Neural cell (in vitro differentiated cells): ENCODE data around the gene AHRR. TPM values are rescaled to one million over a fixed set of nuclear protein-coding genes. Genes with fewer than 3 reads are reported as not detected.
"Not testable (repeated sequence)": the region's sequence is repeated elsewhere in the genome, so short reads cannot be mapped to it uniquely, and the experiment has no call there.

Source experiments
- H2AFZ ChIP-seq: fragments of 200-600, 300-800 bp; sonication (generic), shearing (Covaris generic); 2 replicates; pipeline ENCODE4 v1.6.0; 2014; ENCODE audit warnings: low read depth, mild to moderate bottlenecking, antibody characterized with exemption, low read length, moderate library complexity
- H3F3A ChIP-seq: fragments of 200-600 bp; shearing (Covaris generic); 2 replicates; pipeline ENCODE4 v1.6.1; 2016; ENCODE audit warnings: mild to moderate bottlenecking, moderate library complexity, mixed read lengths, antibody characterized with exemption, low read length; ENCODE audit not compliant: insufficient read depth, poor library complexity, severe bottlenecking
- H3K27ac ChIP-seq: fragments of 200-600, 300-800 bp; sonication (generic), shearing (Covaris generic); 2 replicates; pipeline ENCODE4 v1.5.1; 2014; ENCODE audit warnings: mild to moderate bottlenecking, low read length, moderate library complexity
- H3K27me3 ChIP-seq: fragments of 300-800, 200-600 bp; sonication (generic), shearing (Covaris generic); 2 replicates; pipeline ENCODE4 v1.6.0; 2014; ENCODE audit warnings: mild to moderate bottlenecking, low read depth, low read length, moderate library complexity; ENCODE audit not compliant: insufficient read depth
- H3K36me3 ChIP-seq: fragments of 300-800, 200-600 bp; sonication (generic), shearing (Covaris generic); 2 replicates; pipeline ENCODE4 v1.5.1; 2014; ENCODE audit warnings: mild to moderate bottlenecking, antibody characterized with exemption, low read length, moderate library complexity; ENCODE audit not compliant: insufficient read depth
- H3K4me2 ChIP-seq: fragments of 300-800, 200-600 bp; sonication (generic), shearing (Covaris generic); 2 replicates; pipeline ENCODE4 v1.6.0; 2014; ENCODE audit warnings: mild to moderate bottlenecking, low read length
- H3K4me3 ChIP-seq: fragments of 300-800, 200-600 bp; sonication (generic), shearing (Covaris generic); 2 replicates; pipeline ENCODE4 v1.5.1; 2014; ENCODE audit warnings: mild to moderate bottlenecking, low read length, moderate library complexity
- H3K79me2 ChIP-seq: fragments of 200-600 bp; shearing (Covaris generic); replicated peaks from 2 replicates; pipeline ENCODE4 v1.6.0; 2014; ENCODE audit warnings: mild to moderate bottlenecking, low read length, moderate library complexity; ENCODE audit not compliant: insufficient read depth
- H3K9ac ChIP-seq: fragments of 300-800, 200-600 bp; sonication (generic), shearing (Covaris generic); 2 replicates; pipeline ENCODE4 v1.6.1; 2016; ENCODE audit warnings: mild to moderate bottlenecking, low read length, mixed read lengths
- H3K9me2 ChIP-seq: fragments of 200-600 bp; shearing (Covaris generic); 2 replicates; pipeline ENCODE4 v1.6.1; 2016; ENCODE audit warnings: mild to moderate bottlenecking, low read length, mixed read lengths; ENCODE audit not compliant: insufficient read depth
- H3K9me3 ChIP-seq: fragments of 200-600, 300-800 bp; sonication (generic), shearing (Covaris generic); 2 replicates; pipeline ENCODE4 v1.6.1; 2016; ENCODE audit warnings: mild to moderate bottlenecking, mixed run types, low read length, moderate library complexity, mixed read lengths
- H4K20me1 ChIP-seq: fragments of 200-600 bp; shearing (Covaris generic); 2 replicates; pipeline ENCODE4 v1.6.1; 2016; ENCODE audit warnings: mild to moderate bottlenecking, mixed run types; ENCODE audit not compliant: insufficient read depth
- EP300 ChIP-seq: fragments of 450-650 bp; conservative IDR thresholded peaks from 2 replicates; pipeline ENCODE4 v1.6.1; 2014; ENCODE audit warnings: antibody characterized with exemption, mild to moderate bottlenecking, moderate library complexity; ENCODE audit not compliant: poor library complexity, severe bottlenecking
- EZH2 ChIP-seq: fragments of 200-600, 300-800 bp; shearing (Covaris generic), sonication (generic); IDR thresholded peaks from 2 replicates; pipeline ENCODE4 v1.6.1; 2014; ENCODE audit warnings: antibody characterized with exemption, low read length, borderline replicate concordance, mild to moderate bottlenecking; ENCODE audit not compliant: insufficient read depth, poor library complexity, severe bottlenecking
- POLR2AphosphoS5 ChIP-seq: IDR thresholded peaks from 2 replicates; pipeline ENCODE4 v1.6.1; 2012
- RAD21 ChIP-seq: fragments of 450-650 bp; conservative IDR thresholded peaks from 2 replicates; pipeline ENCODE4 v1.6.1; 2014; ENCODE audit warnings: antibody characterized with exemption, mild to moderate bottlenecking, moderate library complexity
- SMC3 ChIP-seq: fragments of 450-650 bp; conservative IDR thresholded peaks from 2 replicates; pipeline ENCODE4 v1.6.1; 2014; ENCODE audit warnings: antibody characterized with exemption, mild to moderate bottlenecking, moderate library complexity; ENCODE audit not compliant: poor library complexity
- TAF1 ChIP-seq: IDR thresholded peaks from 2 replicates; pipeline ENCODE4 v1.6.1; 2012; ENCODE audit warnings: low read depth
- polyA plus RNA-seq: library from polyadenylated mRNA; depleted of rRNA; stranded (reverse); fragments of >200 nt; gene quantifications from 2 replicates; pipeline ENCODE4 v1.2.3, GENCODE V29; 2014
- TF ChIP-seq, protein P1 (sequence below): fragments of 450-650 bp; IDR thresholded peaks from 2 replicates; pipeline ENCODE4 v1.5.1; 2014; ENCODE audit warnings: antibody characterized with exemption, mild to moderate bottlenecking, moderate library complexity; ENCODE audit not compliant: poor library complexity, severe bottlenecking
- TF ChIP-seq, protein P2 (sequence below): IDR thresholded peaks from 2 replicates; pipeline ENCODE4 v1.6.1; 2012; ENCODE audit warnings: borderline replicate concordance

AHRR gene
- polyA plus RNA-seq, 1 donor from 2014 or later: 0.26 TPM

DNA sequence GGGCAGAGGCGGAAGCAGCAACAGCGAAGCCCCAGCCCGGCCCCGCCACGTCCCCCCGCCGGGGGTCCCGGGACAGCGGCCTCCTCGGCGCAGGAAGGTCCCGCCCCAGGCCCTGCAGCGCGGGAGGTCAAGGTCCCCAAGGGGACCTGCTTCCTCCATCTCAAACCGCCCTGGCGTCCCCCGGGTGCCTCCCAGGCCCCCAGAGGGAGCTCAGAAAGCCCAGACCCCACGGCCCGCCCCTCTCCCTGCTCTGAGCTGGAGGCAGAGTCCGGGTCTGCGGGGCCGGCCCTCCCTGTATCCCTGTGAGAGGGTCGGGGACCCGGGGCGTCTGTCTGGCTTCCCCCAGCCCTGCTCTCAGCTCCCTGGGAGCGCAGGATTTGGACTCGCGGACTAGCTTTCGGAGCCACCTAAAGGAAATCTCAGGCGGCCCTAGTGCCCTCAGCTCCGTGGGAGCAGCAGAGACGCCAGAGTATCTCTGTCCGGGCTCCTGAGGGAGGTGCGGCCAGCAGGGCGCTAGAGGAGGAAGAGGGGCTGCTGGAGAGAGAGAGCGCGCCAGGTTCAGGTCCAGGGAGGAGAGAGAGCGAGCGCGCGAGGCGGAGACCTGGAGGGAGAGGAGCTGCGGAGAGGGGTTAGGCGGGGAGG, 152.2 kb downstream of the AHRR start:
- H3K4me3 ChIP-seq: peak overlapping the region; percentile 94
- H3K79me2 ChIP-seq: no peaks in the 10 kb centered on the region
- peak overlapping the region; percentile 68 for H3K27ac ChIP-seq
- H3K9ac ChIP-seq: peak overlapping the region; percentile 74
- H3K4me2 ChIP-seq: peak overlapping the region; percentile 76
- no peaks in the 10 kb centered on the region for H3F3A ChIP-seq
- H3K27me3 ChIP-seq: no peaks in the 10 kb centered on the region
- no peak overlapping the region for H2AFZ ChIP-seq
- H3K36me3 ChIP-seq: no peaks in the 10 kb centered on the region
- no peak for TF ChIP-seq POLR2AphosphoS5
- peak; percentile 8 for TF ChIP-seq RAD21
- no peak for TF ChIP-seq EZH2
- TF ChIP-seq TAF1: no peak
- H3K9me3 ChIP-seq: no peaks in the 10 kb centered on the region
- H3K9me2 ChIP-seq: no peaks in the 10 kb centered on the region
- H4K20me1 ChIP-seq: no peaks in the 10 kb centered on the region

DNA sequence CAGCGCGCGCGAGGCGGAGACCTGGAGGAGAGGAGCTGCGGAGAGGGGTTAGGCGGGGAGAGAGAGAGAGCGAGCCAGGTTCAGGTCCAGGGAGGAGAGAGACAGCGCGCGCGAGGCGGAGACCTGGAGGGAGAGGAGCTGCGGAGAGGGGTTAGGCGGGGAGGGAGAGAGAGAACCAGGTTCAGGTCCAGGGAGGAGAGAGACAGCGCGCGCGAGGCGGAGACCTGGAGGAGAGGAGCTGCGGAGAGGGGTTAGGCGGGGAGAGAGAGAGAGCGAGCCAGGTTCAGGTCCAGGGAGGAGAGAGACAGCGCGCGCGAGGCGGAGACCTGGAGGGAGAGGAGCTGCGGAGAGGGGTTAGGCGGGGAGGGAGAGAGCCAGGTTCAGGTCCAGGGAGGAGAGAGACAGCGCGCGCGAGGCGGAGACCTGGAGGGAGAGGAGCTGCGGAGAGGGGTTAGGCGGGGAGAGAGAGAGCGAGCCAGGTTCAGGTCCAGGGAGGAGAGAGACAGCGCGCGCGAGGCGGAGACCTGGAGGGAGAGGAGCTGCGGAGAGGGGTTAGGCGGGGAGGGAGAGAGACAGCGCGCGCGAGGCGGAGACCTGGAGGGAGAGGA, 152.8 kb downstream of the AHRR start:
- H3K4me2 ChIP-seq, H4K20me1 ChIP-seq, H3K9me3 ChIP-seq, H3F3A ChIP-seq, H3K9me2 ChIP-seq, H2AFZ ChIP-seq, H3K79me2 ChIP-seq, H3K36me3 ChIP-seq, H3K27me3 ChIP-seq: not testable (repeated sequence)
- H3K4me3 ChIP-seq: peak overlapping the region; percentile 94
- peak overlapping the region; percentile 68 for H3K27ac ChIP-seq
- H3K9ac ChIP-seq: peak overlapping the region; percentile 74

DNA sequence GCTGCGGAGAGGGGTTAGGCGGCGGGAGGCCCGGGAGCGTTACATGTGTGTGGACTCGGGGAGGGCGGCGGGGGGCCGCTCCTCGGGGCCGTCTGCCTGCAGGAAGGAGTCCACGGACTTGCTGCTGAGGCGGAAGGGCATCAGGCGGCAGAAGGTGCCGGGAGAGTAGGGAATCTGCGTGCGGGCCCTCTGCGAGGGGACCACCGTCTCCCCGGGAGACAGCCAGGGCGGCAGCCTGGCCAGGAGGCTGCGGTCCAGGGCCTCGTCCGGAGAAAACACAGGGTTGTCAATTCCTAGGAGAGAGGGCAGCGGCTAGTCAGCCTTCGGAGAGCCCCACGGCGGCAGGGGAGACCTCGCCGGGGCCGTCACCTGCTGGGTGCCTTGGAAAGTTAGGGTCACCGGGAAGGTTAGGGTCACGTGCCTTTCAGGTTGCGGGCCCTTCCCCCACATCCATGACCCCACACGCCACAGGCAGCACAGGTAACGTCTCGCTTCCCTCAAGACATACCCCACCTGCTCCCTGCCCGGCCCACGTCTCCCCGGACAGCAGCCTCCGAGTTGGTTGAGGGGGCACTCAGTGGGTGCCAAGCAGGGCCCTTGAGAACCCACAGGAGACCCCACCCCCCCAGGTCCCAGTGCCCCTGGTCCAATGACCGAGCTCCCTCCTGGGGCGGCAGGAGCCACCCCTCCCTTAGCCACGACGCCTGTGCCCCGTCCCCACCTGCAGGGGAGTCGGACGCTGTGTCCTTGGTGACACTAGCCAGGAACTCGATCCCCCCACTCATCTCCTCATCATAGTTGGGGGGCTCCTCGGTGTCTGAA, 153.5 kb downstream of the AHRR start:
- H3K4me3 ChIP-seq: peak overlapping the region; percentile 94
- H3K36me3 ChIP-seq: no peaks in the 10 kb centered on the region
- TF ChIP-seq RAD21: peak; percentile 19
- TF ChIP-seq, protein P1, sequence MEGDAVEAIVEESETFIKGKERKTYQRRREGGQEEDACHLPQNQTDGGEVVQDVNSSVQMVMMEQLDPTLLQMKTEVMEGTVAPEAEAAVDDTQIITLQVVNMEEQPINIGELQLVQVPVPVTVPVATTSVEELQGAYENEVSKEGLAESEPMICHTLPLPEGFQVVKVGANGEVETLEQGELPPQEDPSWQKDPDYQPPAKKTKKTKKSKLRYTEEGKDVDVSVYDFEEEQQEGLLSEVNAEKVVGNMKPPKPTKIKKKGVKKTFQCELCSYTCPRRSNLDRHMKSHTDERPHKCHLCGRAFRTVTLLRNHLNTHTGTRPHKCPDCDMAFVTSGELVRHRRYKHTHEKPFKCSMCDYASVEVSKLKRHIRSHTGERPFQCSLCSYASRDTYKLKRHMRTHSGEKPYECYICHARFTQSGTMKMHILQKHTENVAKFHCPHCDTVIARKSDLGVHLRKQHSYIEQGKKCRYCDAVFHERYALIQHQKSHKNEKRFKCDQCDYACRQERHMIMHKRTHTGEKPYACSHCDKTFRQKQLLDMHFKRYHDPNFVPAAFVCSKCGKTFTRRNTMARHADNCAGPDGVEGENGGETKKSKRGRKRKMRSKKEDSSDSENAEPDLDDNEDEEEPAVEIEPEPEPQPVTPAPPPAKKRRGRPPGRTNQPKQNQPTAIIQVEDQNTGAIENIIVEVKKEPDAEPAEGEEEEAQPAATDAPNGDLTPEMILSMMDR: no peak

DNA sequence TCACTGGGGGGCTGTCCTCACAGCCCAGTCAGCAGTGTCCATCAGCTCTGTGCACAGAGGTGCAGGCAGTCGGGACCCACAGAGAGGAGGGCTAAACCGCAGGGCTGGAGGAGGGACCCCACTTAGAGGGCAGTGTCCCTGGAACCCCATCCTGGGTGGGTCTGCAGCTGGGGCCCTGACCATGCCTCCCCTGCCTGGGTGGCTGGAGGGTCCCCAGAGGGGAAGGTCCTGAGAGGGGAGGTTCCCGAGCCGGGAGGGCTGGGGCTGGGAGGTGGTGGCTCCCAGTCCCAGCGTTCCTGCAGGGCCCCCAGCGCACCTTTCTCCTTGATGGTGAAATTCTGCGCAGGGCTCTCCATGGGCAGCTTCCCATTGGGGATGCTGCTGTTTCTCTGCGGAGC, 154.2 kb downstream of the AHRR start:
- Histone ChIP-seq H3F3A (no peaks in the 10 kb centered on the region), H3K36me3 (no peaks in the 10 kb centered on the region), H2AFZ (no peak overlapping the region), H3K9me2 (no peaks in the 10 kb centered on the region), H3K9me3 (no peaks in the 10 kb centered on the region), H3K9ac (peak overlapping the region; percentile 61), H3K4me2 (no peak overlapping the region), H3K27me3 (no peaks in the 10 kb centered on the region), H3K27ac (no peak overlapping the region), H4K20me1 (no peaks in the 10 kb centered on the region), H3K79me2 (no peaks in the 10 kb centered on the region), H3K4me3 (peak overlapping the region; percentile 94)
- TF ChIP-seq, protein P2, sequence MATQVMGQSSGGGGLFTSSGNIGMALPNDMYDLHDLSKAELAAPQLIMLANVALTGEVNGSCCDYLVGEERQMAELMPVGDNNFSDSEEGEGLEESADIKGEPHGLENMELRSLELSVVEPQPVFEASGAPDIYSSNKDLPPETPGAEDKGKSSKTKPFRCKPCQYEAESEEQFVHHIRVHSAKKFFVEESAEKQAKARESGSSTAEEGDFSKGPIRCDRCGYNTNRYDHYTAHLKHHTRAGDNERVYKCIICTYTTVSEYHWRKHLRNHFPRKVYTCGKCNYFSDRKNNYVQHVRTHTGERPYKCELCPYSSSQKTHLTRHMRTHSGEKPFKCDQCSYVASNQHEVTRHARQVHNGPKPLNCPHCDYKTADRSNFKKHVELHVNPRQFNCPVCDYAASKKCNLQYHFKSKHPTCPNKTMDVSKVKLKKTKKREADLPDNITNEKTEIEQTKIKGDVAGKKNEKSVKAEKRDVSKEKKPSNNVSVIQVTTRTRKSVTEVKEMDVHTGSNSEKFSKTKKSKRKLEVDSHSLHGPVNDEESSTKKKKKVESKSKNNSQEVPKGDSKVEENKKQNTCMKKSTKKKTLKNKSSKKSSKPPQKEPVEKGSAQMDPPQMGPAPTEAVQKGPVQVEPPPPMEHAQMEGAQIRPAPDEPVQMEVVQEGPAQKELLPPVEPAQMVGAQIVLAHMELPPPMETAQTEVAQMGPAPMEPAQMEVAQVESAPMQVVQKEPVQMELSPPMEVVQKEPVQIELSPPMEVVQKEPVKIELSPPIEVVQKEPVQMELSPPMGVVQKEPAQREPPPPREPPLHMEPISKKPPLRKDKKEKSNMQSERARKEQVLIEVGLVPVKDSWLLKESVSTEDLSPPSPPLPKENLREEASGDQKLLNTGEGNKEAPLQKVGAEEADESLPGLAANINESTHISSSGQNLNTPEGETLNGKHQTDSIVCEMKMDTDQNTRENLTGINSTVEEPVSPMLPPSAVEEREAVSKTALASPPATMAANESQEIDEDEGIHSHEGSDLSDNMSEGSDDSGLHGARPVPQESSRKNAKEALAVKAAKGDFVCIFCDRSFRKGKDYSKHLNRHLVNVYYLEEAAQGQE: no peak
- TF ChIP-seq SMC3 (no peak), RAD21 (no peak), EP300 (no peak), TAF1 (no peak), EZH2 (no peak)
- TF ChIP-seq, protein P1: no peak

More for the DNA sequence above, 153.5 kb downstream of the AHRR start:
- Histone ChIP-seq H2AFZ (no peak overlapping the region), H3K27me3 (no peaks in the 10 kb centered on the region), H3K9me3 (no peaks in the 10 kb centered on the region), H3F3A (no peaks in the 10 kb centered on the region), H3K27ac (peak overlapping the region; percentile 37), H4K20me1 (no peaks in the 10 kb centered on the region), H3K4me2 (peak overlapping the region; percentile 51), H3K9ac (peak overlapping the region; percentile 61), H3K79me2 (no peaks in the 10 kb centered on the region), H3K9me2 (no peaks in the 10 kb centered on the region)
